HL-60 (cell line): ENCODE data around the gene UBE2J2.

Experiments
- DNase-seq, 2 experiments: peaks; one replicate each; pipeline ENCODE4 v3.0.0-alpha.2; 2010 to 2020; ENCODE audit warnings: low read depth in 1 of 2, low spot score in 1 of 2
- H3K27ac ChIP-seq: fragments of 250-450 bp; sonication (Bioruptor Pico); replicated peaks from 2 replicates; pipeline ENCODE4 v1.5.1; 2020; ENCODE audit warnings: mild to moderate bottlenecking, moderate library complexity
- H3K27me3 ChIP-seq: fragments of 250-450 bp; sonication (Bioruptor Pico); 2 replicates; pipeline ENCODE4 v1.5.1; 2021; ENCODE audit warnings: mild to moderate bottlenecking, moderate library complexity; ENCODE audit not compliant: insufficient read depth, poor library complexity, severe bottlenecking
- H3K4me3 ChIP-seq: replicated peaks from 2 replicates; pipeline ENCODE4 v1.5.1; 2011; ENCODE audit warnings: mild to moderate bottlenecking, control low read depth, low read length; ENCODE audit not compliant: insufficient read depth
- GABPA ChIP-seq: IDR thresholded peaks from 2 replicates; pipeline ENCODE4 v1.6.1; 2012; ENCODE audit warnings: low read depth
- POLR2AphosphoS5 ChIP-seq: IDR thresholded peaks from 2 replicates; pipeline ENCODE4 v1.6.1; 2012; ENCODE audit warnings: low read depth
- SPI1 ChIP-seq: IDR thresholded peaks from 2 replicates; pipeline ENCODE4 v1.6.1; 2012; ENCODE audit warnings: low read depth, mild to moderate bottlenecking, borderline replicate concordance
- TF ChIP-seq, protein P1 (sequence below): IDR thresholded peaks from 2 replicates; pipeline ENCODE4 v1.6.1; 2012; ENCODE audit warnings: low read depth; ENCODE audit not compliant: insufficient replicate concordance
- TF ChIP-seq, protein P2 (sequence below): IDR thresholded peaks from one replicate; pipeline ENCODE4 v1.5.1; 2011; ENCODE audit warnings: low read length, control low read depth, inconsistent platforms; ENCODE audit not compliant: insufficient read depth

The UBE2J2 gene

DNA sequence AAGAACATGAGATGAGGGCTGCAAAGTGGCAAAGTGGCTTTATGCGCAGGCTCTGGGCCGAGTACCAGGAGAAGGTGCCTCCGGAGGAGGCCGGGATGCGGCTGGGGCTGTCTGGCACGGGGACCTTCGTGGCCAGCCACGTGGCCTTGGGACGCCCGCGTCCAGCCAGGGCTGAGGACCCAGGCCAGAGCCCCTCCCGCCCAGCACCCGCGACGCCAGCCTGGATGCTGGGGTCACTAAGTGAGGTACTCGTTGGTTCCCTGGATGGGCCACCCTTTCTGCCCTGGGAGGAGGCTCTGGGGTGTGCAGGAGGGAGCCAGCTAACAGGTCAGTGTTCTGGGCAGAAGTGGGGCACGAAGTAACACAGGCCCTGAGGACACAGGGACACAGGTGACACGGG, 19.2 kb upstream of the UBE2J2 start:
- DNase-seq = no peak
- H3K27me3 ChIP-seq = no peaks in the 10 kb centered on the region
- H3K4me3 ChIP-seq = no peak overlapping the region
- H3K27ac ChIP-seq = no peak overlapping the region
- TF ChIP-seq, protein P1, sequence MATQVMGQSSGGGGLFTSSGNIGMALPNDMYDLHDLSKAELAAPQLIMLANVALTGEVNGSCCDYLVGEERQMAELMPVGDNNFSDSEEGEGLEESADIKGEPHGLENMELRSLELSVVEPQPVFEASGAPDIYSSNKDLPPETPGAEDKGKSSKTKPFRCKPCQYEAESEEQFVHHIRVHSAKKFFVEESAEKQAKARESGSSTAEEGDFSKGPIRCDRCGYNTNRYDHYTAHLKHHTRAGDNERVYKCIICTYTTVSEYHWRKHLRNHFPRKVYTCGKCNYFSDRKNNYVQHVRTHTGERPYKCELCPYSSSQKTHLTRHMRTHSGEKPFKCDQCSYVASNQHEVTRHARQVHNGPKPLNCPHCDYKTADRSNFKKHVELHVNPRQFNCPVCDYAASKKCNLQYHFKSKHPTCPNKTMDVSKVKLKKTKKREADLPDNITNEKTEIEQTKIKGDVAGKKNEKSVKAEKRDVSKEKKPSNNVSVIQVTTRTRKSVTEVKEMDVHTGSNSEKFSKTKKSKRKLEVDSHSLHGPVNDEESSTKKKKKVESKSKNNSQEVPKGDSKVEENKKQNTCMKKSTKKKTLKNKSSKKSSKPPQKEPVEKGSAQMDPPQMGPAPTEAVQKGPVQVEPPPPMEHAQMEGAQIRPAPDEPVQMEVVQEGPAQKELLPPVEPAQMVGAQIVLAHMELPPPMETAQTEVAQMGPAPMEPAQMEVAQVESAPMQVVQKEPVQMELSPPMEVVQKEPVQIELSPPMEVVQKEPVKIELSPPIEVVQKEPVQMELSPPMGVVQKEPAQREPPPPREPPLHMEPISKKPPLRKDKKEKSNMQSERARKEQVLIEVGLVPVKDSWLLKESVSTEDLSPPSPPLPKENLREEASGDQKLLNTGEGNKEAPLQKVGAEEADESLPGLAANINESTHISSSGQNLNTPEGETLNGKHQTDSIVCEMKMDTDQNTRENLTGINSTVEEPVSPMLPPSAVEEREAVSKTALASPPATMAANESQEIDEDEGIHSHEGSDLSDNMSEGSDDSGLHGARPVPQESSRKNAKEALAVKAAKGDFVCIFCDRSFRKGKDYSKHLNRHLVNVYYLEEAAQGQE = no peak
- TF ChIP-seq SPI1 (no peak), POLR2AphosphoS5 (no peak), GABPA (no peak)
- TF ChIP-seq, protein P2, sequence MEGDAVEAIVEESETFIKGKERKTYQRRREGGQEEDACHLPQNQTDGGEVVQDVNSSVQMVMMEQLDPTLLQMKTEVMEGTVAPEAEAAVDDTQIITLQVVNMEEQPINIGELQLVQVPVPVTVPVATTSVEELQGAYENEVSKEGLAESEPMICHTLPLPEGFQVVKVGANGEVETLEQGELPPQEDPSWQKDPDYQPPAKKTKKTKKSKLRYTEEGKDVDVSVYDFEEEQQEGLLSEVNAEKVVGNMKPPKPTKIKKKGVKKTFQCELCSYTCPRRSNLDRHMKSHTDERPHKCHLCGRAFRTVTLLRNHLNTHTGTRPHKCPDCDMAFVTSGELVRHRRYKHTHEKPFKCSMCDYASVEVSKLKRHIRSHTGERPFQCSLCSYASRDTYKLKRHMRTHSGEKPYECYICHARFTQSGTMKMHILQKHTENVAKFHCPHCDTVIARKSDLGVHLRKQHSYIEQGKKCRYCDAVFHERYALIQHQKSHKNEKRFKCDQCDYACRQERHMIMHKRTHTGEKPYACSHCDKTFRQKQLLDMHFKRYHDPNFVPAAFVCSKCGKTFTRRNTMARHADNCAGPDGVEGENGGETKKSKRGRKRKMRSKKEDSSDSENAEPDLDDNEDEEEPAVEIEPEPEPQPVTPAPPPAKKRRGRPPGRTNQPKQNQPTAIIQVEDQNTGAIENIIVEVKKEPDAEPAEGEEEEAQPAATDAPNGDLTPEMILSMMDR = no peak

DNA sequence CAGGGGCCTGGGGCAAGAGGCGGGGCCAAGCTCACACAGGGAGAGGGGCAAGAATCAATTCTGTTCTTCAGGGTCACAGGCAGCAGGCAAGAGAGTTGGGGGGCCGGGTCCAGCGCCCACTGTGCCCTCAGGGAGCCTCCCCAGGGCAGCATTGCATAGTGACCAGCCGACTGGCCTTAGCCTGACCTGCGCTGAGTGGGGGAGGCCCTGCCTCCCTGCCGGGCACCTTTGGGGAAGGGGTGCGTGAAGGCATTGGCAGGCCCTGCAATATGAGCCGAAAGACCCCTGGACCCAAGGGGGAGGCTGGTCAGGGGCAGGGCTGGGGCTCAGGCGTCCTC, 18.8 kb upstream of the UBE2J2 start:
- Histone ChIP-seq H3K4me3 (no peak overlapping the region), H3K27ac (no peak overlapping the region), H3K27me3 (no peaks in the 10 kb centered on the region)
- TF ChIP-seq, protein P1 = no peak
- TF ChIP-seq POLR2AphosphoS5 = no peak
- no peak for TF ChIP-seq GABPA
- TF ChIP-seq, protein P2 = no peak
- no peak for TF ChIP-seq SPI1
- DNase-seq = no peak

DNA sequence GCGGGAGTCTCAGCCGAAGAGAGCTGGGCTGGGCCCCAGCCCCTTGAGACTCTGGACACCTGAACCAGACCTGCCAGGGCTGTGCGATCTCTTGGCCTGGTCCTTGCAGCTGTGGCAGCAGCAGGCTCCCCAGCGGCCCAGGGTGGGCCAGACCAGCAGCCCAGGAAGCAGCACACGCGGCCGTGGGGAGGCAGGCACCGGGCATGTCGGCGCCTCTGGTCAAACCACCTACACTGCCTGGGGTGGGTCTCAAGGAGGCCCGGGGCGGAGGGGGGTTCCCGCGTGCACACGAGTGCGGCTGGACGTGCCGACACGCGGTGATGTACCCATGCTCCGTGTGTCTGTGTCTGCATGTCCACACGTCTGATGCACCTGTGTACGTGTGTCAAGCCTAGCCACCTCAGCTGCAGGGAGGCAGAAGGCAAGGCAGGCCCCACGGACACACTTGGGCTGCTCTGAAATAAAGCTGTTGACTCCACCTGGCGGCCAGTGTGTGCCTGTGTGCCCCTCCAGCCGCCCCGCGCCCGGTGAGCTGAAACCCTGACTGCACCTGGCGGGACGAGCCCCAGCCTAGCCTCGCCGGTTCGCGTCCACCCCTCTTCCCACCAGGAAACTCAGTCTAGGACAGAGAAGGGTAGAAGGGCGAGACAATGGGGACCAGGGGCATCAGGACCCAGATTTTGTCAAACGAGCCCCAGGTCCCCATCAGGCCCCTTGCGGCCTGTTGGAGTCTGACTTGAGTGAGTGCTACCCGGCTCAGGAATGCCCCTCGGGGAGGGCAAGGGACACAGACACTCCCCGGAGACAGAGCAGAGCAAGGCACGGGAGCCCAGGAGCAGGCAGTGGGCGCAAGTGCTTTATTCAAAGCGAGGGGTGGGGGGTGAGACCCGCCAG, 18.1 kb upstream of the UBE2J2 start:
- Histone ChIP-seq H3K4me3 (no peak overlapping the region), H3K27ac (no peak overlapping the region), H3K27me3 (no peaks in the 10 kb centered on the region)
- no peak for TF ChIP-seq SPI1
- TF ChIP-seq, protein P1 = no peak
- TF ChIP-seq GABPA = no peak
- TF ChIP-seq POLR2AphosphoS5 = peak; percentile 43
- TF ChIP-seq, protein P2 = peak; percentile 34
- peak in 1 of 2 experiments; percentile 69 for DNase-seq
